ENCODE measurements around the gene TADA2A.

Gene TADA2A

DNA sequence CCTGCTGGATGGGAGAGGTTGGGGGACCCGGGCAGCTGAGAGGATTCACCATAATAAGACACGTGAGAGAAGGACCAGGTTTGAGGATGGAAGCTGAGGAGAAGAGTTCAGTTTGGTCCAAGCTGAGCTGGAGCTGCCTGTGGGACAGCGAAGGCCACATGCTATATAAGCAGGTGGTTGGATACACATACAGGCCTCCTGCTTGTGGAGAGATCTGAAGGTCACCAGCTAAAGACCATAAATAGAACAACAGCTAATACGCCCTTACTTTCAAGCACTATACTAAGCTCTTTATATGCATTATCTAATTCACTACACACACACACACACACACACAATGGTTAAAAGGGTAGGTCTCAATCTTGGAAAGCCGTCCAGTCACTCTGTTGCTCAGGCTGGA, 115.1 kb downstream of the TADA2A start:
- no peak for DNase-seq (ENCODE audit: low spot score)

DNA sequence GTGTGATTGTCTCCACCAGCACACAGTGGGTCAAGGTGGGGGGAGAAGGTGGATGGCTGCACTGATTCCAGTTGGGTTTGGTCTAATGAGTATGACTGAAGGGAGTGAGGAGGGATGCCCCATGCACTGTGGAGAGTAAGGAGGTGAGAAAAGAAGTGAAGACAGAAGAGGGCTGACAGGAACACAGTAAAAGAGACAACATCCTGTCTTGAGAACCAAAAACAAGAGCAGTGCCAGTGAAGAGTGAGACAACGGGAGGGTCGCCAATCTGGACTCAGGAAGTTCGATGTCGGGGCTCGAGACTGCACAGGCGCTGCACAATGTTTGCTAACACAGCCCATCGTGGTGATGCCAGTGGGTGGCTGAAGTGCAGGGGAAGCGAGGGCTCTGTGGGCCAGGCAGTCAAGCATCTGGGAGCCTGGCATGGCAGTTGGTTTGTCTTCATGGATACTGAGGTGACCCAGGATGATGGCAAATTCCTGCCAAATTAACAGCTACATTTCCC, 117.1 kb downstream of the TADA2A start:
- DNase-seq (ENCODE audit: low spot score): no peak

DNA sequence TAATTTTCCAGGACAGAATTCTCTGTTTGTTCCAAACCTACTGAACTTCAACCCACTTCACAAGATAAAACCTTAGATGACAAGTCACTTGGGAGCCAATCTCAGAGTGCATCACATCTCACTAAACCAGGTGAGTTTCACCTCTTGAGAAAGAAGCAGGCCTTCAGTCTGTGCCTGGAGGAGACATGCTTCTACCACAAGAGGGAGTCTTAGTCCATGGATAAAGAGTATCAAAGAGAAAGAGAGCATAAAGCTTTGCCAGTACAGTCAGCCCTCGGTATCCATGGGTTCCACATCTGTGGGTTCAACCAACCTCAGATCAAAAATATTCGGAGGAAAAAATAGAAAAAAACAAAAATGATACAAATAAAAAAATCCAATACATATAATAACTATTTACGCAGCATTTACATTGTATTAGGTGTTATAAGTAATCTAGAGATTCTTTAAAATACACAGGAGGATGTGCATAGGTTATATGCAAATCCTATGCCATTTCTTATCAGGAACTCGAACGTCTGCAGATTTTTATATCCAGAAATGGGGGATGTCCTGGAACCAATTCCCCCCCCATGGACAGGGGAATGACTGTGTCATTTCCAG, 120.7 kb downstream of the TADA2A start:
- DNase-seq (ENCODE audit: low spot score): peak; percentile 58

All from activated CD4-positive, alpha-beta T cell treated with anti-CD3 and anti-CD28 coated beads, Interleukin-2, Interleukin-4, amounts not matched to agents 100 ng/mL and 50 ng/mL, durations not matched to agents 16 hours and 8 hours (primary cell).